HepG2 (cell line): Measurements from ENCODE around the gene LRRC45. TPM values are rescaled to one million over a fixed set of nuclear protein-coding genes. Genes with fewer than 3 reads are reported as not detected.

Source experiments
- CREB1 ChIP-seq, 2 experiments: fragments of 450-650 bp in 1 of 2; IDR thresholded peaks; 2 replicates each; pipeline ENCODE4 v1.6.1; 2016 to 2017; ENCODE audit warnings: control low read depth in 1 of 2, mild to moderate bottlenecking in 1 of 2, missing compliant biosample characterization in 1 of 2, missing genetic modification characterization in 1 of 2
- HNRNPH1 ChIP-seq: fragments of 200-400 bp; formaldehyde crosslinking; optimal IDR thresholded peaks from 2 replicates; pipeline ENCODE3; 2017; ENCODE audit warnings: mild to moderate bottlenecking, low read depth, low read length
- MAFG ChIP-seq: sonication (generic); formaldehyde crosslinking; IDR thresholded peaks from 2 replicates; pipeline ENCODE4 v1.5.1; 2020; ENCODE audit warnings: mild to moderate bottlenecking, missing genetic modification reagents
- NFKBIZ ChIP-seq: IDR thresholded peaks from 2 replicates; pipeline ENCODE4 v1.6.1; 2018; ENCODE audit warnings: missing genetic modification reagents, missing compliant biosample characterization
- NR1H2 ChIP-seq: sonication (generic); formaldehyde crosslinking; IDR thresholded peaks from 2 replicates; pipeline ENCODE4 v1.8.1; 2022; ENCODE audit warnings: low read depth, missing genetic modification reagents, borderline replicate concordance
- NR2F6 ChIP-seq, 2 experiments: IDR thresholded peaks; 2 replicates each; pipeline ENCODE4 v1.6.1; 2016; ENCODE audit warnings: antibody characterized with exemption in 1 of 2, mild to moderate bottlenecking in 1 of 2
- SMAD3 ChIP-seq: sonication (generic); formaldehyde crosslinking; IDR thresholded peaks from 2 replicates; pipeline ENCODE4 v1.4.0; 2020; ENCODE audit warnings: missing genetic modification reagents
- ZNF549 ChIP-seq: sonication (generic); formaldehyde crosslinking; IDR thresholded peaks from 2 replicates; pipeline ENCODE4 v1.5.0; 2020; ENCODE audit warnings: missing genetic modification reagents
- ZNF781 ChIP-seq: sonication (generic); formaldehyde crosslinking; IDR thresholded peaks from 2 replicates; pipeline ENCODE4 v1.5.1; 2020; ENCODE audit warnings: borderline replicate concordance, mild to moderate bottlenecking, missing genetic modification reagents; ENCODE audit errors: not compliant biosample characterization
- polyA plus RNA-seq, 8 experiments: library from polyadenylated mRNA; depleted of rRNA in 3 of 8; stranded (reverse) in 7 of 8; unstranded in 1 of 8; fragments of >200 nt; fragmentation: Illumina TruSeq in 4 of 8; extraction: Trizol in 4 of 8; gene quantifications; 2 replicates each; pipeline versions ENCODE4 v1.2.1 to v1.2.3, GENCODE V29; 2011 to 2016; ENCODE audit warnings: low read depth in 4 of 8, missing spikeins in 1 of 8, mixed read lengths in 1 of 8; ENCODE audit not compliant: insufficient read depth in 1 of 8
- total RNA-seq, 5 experiments: library from RNA; depleted of rRNA; stranded (reverse); fragments of >200 nt; fragmentation: Illumina TruSeq; extraction: Trizol; gene quantifications; 2 replicates each; pipeline ENCODE4 v1.2.3, GENCODE V29; 2016; ENCODE audit warnings: low read depth in 1 of 5
- TF ChIP-seq, protein P1 (sequence below), 2 experiments: fragments of 450-650 bp in 1 of 2; sonication (generic) in 1 of 2; formaldehyde crosslinking in 1 of 2; IDR thresholded peaks; 2 replicates each; pipeline versions ENCODE4 v1.6.1 to v1.8.0; 2016 to 2022; ENCODE audit warnings: antibody characterized with exemption in 1 of 2, mild to moderate bottlenecking in 1 of 2, missing genetic modification reagents in 1 of 2
- TF ChIP-seq, protein P2 (sequence below): IDR thresholded peaks from 2 replicates; pipeline ENCODE4 v1.6.1; 2016; ENCODE audit warnings: missing compliant biosample characterization, missing genetic modification reagents, borderline replicate concordance
- TF ChIP-seq, protein P3 (sequence below): sonication (generic); formaldehyde crosslinking; IDR thresholded peaks from 2 replicates; pipeline ENCODE4 v1.4.0; 2020; ENCODE audit warnings: mild to moderate bottlenecking, missing genetic modification reagents
- TF ChIP-seq, protein P4 (sequence below): IDR thresholded peaks from 2 replicates; pipeline ENCODE4 v1.6.1; 2016; ENCODE audit warnings: low read depth, control low read depth
- TF ChIP-seq, protein P5 (sequence below): sonication (generic); formaldehyde crosslinking; IDR thresholded peaks from 2 replicates; pipeline ENCODE4 v1.4.0; 2020; ENCODE audit warnings: mild to moderate bottlenecking, low read depth, missing genetic modification reagents

The LRRC45 gene
- total and polyA plus RNA-seq, 2 of the 13 experiments (the other 11 are each of a cell fraction or from before 2014, with no cell fraction given), result 11.6 to 48.1 TPM

DNA sequence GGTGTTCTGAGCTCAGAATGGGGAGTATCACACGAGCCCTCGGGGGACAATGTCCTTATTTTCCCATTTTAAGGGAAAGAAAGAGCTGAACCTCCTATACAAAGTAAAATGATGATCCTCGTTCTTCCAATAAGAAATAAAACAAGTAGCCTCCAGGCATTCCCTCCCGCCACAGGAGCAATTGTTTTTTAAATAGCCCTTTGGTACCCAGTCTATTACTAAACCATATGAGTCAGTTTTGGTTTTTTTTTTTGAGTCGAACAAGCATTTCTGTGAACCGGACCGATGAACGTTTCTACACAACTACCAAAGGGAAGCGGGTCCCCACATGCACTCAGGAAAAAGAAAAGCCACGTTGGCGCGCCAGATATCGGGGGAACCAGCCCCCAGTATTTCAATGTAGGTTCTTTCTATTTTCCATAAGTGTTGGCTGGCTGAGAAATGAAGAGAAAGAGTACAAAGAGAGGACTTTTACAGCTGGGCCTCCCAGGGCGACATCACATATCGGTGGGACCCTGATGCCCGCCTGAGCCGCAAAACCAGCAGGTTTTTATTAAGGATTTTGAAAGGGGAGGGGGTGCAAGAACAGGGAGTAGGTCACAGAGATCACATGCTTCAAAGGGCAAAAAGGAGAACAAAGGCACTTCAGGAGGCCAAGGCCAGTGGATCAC, 18.2 kb downstream of the LRRC45 start (continued):
- TF ChIP-seq, protein P1, sequence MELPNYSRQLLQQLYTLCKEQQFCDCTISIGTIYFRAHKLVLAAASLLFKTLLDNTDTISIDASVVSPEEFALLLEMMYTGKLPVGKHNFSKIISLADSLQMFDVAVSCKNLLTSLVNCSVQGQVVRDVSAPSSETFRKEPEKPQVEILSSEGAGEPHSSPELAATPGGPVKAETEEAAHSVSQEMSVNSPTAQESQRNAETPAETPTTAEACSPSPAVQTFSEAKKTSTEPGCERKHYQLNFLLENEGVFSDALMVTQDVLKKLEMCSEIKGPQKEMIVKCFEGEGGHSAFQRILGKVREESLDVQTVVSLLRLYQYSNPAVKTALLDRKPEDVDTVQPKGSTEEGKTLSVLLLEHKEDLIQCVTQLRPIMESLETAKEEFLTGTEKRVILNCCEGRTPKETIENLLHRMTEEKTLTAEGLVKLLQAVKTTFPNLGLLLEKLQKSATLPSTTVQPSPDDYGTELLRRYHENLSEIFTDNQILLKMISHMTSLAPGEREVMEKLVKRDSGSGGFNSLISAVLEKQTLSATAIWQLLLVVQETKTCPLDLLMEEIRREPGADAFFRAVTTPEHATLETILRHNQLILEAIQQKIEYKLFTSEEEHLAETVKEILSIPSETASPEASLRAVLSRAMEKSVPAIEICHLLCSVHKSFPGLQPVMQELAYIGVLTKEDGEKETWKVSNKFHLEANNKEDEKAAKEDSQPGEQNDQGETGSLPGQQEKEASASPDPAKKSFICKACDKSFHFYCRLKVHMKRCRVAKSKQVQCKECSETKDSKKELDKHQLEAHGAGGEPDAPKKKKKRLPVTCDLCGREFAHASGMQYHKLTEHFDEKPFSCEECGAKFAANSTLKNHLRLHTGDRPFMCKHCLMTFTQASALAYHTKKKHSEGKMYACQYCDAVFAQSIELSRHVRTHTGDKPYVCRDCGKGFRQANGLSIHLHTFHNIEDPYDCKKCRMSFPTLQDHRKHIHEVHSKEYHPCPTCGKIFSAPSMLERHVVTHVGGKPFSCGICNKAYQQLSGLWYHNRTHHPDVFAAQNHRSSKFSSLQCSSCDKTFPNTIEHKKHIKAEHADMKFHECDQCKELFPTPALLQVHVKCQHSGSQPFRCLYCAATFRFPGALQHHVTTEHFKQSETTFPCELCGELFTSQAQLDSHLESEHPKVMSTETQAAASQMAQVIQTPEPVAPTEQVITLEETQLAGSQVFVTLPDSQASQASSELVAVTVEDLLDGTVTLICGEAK (IDR thresholded peaks at IDR 0.05), result no peak
- TF ChIP-seq, protein P1 (CRISPR knock-in tag; IDR thresholded peaks at IDR 0.05), result no peak
- TF ChIP-seq HNRNPH1 (no peak), NFKBIZ (CRISPR knock-in tag) (no peak), ZNF781 (no peak), ZNF549 (CRISPR knock-in tag) (no peak), MAFG (CRISPR knock-in tag) (no peak), NR2F6 (IDR thresholded peaks at IDR 0.05) (no peak; the same call in 1 of the 2 replicates), NR2F6 (CRISPR knock-in tag; IDR thresholded peaks at IDR 0.05) (peak; percentile 51), SMAD3 (no peak), CREB1 (IDR thresholded peaks at IDR 0.05) (no peak), CREB1 (CRISPR knock-in tag; IDR thresholded peaks at IDR 0.05) (no peak), NR1H2 (no peak)
- TF ChIP-seq, protein P2, sequence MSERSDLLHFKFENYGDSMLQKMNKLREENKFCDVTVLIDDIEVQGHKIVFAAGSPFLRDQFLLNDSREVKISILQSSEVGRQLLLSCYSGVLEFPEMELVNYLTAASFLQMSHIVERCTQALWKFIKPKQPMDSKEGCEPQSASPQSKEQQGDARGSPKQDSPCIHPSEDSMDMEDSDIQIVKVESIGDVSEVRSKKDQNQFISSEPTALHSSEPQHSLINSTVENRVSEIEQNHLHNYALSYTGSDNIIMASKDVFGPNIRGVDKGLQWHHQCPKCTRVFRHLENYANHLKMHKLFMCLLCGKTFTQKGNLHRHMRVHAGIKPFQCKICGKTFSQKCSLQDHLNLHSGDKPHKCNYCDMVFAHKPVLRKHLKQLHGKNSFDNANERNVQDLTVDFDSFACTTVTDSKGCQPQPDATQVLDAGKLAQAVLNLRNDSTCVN (CRISPR knock-in tag), result no peak
- TF ChIP-seq, protein P3, sequence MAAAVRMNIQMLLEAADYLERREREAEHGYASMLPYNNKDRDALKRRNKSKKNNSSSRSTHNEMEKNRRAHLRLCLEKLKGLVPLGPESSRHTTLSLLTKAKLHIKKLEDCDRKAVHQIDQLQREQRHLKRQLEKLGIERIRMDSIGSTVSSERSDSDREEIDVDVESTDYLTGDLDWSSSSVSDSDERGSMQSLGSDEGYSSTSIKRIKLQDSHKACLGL, result no peak
- TF ChIP-seq, protein P4, sequence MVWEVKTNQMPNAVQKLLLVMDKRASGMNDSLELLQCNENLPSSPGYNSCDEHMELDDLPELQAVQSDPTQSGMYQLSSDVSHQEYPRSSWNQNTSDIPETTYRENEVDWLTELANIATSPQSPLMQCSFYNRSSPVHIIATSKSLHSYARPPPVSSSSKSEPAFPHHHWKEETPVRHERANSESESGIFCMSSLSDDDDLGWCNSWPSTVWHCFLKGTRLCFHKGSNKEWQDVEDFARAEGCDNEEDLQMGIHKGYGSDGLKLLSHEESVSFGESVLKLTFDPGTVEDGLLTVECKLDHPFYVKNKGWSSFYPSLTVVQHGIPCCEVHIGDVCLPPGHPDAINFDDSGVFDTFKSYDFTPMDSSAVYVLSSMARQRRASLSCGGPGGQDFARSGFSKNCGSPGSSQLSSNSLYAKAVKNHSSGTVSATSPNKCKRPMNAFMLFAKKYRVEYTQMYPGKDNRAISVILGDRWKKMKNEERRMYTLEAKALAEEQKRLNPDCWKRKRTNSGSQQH, result no peak
- TF ChIP-seq, protein P5, sequence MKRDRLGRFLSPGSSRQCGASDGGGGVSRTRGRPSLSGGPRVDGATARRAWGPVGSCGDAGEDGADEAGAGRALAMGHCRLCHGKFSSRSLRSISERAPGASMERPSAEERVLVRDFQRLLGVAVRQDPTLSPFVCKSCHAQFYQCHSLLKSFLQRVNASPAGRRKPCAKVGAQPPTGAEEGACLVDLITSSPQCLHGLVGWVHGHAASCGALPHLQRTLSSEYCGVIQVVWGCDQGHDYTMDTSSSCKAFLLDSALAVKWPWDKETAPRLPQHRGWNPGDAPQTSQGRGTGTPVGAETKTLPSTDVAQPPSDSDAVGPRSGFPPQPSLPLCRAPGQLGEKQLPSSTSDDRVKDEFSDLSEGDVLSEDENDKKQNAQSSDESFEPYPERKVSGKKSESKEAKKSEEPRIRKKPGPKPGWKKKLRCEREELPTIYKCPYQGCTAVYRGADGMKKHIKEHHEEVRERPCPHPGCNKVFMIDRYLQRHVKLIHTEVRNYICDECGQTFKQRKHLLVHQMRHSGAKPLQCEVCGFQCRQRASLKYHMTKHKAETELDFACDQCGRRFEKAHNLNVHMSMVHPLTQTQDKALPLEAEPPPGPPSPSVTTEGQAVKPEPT, result no peak
